ENCODE data around the gene AVP.
A peak's percentile ranks its signal among the peaks of the same experiment; 100 is the strongest.
"Not testable (repeated sequence)": the region's sequence is repeated elsewhere in the genome, so short reads cannot be mapped to it uniquely, and the experiment has no call there.

AVP gene

DNA sequence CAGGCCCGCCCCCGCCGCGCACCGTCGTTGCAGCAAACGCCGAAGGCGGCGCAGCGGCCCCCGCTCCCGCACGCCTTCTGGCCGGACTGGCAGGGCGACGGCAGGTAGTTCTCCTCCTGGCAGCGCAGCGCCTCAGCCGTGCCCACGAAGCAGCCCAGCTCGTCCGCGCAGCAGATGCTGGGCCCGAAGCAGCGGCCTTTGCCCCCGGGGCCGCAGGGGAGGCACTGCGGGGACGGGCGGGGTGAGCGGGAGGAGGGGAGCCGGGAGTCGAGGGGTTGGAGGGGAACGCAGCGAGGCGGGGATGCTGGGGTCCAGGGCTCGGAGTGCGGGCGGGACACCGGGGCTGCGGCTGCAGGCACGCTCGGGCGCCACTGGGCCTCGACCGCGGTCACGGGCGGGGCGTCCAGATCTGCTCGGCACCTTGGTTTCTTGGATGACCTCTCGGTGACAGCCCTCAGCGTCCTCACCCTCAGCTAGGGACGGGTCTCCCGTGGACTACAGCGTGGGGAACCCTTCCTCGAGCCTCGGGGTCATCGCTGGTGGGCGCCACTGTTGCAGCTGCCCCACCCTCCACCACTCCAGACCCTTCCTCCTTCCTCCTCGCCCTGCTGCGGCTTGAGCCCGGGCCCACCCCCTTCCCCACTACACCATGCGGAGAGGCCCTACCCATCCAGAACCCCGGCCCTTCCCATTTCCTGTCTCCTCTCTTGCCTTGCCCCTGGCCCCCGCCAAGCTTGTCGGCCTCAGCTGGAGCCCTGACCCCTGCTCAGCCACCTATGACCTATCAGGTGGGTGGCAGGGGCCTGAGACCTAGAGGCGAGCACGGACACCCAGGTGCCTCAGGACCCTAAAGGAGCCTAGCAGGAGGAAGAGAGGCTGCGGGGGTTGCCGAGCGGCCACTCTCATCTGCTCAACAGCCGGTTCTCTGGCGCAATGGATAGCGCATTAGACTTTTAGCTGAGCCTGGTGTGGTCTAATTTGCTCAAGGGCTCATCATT is 1.3 kb downstream of the AVP start:
- DNase-seq: no peak

DNA sequence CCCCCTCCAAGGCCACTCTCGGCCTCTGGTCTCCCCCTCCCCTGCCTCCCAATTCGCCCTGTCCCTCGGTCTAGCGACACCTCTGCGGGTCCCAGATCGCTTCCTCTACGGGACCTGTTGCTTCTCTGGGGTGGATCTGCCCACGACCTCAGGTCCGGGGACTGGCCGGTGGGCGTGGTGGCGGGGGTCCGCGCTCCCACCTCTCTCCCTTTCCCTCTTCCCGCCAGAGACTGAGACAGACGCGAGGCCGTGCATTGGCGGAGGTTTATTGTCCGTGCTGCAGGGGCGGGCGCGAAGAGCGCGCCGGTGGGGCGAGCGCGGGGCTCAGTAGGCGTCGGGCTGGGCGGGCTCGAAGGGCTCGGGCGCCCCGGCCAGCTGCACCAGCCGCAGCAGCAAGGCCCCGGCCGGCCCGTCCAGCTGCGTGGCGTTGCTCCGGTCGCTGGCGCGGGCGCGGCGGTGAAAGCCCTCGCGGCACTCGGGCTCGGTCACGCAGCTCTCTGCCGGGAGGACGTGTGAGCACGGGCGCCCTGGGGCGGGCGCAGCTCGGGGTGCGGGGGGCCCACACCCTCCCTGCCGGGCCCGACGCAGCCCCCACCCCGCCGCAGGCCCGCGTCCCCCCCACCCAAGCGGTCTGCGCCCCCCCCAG is 2.1 kb downstream of the AVP start:
- no peak for DNase-seq

DNA sequence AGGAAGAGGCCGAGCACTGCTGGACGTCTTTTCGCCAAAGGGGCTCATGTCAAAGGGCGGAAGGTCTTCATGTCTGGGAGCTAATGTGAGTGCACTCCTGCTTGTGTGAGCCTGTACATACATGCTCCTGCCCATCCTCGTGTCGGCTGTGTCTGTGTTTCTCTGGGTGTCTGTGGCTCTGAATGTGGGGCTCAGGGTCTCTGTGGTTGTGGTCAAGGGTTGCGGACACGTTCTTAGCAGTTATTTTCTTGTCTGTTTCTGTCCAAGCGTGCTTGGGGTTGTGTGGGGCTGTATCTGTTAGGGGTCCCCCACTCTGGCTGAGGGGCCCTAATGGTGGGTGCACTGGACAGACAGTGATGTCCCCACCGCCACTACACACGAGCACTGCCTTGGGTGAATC is 2.9 kb downstream of the AVP start:
- DNase-seq: no peak

DNA sequence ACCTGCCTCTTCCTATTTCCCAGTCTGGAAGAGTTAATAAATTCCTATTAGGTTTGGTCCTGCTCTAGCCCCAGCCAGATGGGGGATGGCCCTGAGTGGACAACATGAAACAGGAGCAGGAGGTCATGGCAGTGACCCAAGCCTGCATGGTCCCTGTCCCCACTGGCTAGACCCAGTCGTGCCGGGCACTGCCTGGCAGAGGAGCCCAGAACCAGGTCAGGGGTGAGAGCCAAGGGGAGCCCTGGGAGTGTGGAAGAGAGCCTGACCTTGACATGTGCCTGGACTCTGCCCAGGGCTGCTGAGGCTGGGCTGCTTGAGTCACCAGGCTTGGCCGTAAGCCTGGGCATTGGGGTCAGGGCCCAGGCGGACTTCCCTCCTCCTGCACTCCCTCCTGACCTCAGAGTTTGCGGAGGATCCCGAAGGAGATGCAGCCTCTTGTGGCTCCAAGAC is 3.6 kb downstream of the AVP start:
- DNase-seq: no peak

DNA sequence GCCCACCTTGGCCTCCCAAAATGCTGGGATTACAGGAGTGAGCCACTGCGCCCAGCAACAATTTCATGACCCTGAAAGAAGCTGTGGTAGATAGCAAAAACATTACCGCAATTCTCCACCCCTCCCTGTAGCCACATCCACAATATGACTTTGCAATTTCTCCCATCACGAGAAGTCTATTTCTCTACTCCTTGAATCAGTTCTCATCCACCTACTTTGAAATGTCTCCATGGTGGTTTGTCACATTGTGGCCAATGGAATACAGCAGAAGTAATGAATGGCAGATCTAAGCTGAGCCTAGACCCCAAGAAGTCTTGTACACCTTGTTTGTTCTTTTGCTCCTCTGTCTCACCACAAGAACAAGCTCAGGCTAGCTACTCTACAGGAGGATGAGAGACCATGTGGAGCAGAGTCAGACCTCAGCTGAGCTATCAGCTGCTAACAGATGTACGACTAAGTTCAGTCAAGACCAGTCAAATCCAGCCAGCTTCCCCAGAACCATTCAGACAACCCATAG is 6.8 kb downstream of the AVP start:
- no peak for DNase-seq

DNA sequence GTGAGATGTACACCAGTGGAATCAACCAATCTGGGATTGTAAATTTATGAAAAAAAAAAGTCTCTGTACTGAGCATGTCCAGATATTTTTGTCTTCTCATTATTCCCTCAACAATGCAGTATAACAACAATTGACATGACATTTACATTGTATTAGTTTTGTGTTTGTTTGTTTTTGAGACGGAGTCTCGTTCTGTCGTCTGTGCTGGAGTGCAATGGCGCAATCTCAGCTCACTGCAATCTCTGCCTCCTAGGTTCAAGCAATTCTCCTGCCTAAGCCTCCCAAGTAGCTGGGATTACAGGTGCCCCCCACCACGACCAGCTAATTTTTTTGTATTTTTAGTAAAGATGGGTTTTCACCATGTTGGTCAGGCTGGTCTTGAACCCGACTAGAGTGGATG is 9.2 kb downstream of the AVP start:
- DNase-seq: not testable (repeated sequence)

DNA sequence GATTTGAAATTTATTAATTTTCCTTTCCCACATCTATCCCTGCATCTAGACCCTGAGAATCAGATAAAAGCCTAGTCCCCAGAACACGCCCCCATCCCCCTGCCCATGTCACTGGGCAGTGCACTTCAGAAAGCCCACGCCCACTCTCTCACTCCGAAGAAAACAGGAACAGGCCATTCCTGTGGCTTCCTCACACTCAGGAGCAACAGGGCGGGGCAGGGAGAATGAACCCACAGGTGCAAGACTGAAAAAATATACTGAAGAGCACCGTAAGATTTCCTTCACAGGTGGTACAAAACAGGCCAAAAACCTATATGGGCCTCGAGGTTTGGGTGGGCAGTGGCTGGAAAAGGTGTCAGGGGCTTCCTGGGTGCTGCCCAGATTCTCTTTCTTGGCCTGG is 9.7 kb downstream of the AVP start:
- no peak for DNase-seq

DNA sequence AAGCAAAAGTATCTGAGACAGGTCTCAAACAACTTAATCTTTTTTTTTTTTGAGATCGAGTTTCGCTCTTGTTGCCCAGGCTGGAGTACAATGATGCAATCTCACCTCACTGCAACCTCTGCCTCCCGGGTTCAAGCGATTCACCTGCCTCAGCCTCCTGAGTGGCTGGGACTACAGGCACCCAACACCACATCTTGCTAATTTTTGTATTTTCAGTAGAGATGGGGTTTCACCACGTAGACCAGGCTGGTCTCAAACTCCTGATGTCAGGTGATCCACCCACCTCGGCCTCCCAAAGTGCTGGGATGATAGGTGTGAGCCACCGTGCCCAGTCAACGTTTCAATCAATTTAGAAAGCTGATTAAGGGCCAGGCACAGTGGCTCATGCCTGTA is 11.3 kb downstream of the AVP start:
- DNase-seq: not testable (repeated sequence)

DNA sequence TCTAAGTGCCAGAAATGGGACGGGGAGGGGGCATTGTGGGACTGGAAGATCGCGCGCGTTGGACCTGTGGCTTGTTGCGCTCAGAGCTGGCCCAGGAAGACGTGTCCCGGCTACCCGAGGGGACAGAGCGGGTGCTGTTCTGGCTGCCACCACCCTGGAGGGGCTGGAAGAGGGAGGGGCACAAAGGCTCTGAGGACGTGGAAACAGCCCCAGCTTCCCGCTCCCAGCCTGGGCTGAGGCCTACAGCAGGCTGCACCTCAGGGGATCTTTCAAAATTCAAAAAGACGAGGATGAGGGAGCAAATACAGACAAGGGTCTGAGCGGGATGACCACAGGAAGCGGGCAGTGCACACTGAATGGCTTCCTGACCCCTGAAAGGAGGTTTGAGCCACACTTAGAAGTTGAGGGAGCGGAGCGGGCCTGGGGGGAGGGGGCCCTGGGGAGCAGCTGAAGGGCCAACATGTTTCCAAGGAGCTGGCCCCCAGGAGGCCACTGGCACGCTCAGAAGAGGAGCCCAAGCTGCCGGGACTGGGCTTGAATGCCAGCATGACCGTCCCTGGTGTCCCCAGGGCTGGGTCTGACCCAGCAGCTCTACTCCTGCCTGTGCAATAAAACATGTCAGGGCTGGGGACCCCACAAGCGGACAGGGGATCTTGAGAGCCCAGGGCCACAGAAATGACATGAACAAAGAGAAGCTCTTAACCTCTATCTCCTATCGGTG is 11.8 kb downstream of the AVP start:
- DNase-seq: no peak

DNA sequence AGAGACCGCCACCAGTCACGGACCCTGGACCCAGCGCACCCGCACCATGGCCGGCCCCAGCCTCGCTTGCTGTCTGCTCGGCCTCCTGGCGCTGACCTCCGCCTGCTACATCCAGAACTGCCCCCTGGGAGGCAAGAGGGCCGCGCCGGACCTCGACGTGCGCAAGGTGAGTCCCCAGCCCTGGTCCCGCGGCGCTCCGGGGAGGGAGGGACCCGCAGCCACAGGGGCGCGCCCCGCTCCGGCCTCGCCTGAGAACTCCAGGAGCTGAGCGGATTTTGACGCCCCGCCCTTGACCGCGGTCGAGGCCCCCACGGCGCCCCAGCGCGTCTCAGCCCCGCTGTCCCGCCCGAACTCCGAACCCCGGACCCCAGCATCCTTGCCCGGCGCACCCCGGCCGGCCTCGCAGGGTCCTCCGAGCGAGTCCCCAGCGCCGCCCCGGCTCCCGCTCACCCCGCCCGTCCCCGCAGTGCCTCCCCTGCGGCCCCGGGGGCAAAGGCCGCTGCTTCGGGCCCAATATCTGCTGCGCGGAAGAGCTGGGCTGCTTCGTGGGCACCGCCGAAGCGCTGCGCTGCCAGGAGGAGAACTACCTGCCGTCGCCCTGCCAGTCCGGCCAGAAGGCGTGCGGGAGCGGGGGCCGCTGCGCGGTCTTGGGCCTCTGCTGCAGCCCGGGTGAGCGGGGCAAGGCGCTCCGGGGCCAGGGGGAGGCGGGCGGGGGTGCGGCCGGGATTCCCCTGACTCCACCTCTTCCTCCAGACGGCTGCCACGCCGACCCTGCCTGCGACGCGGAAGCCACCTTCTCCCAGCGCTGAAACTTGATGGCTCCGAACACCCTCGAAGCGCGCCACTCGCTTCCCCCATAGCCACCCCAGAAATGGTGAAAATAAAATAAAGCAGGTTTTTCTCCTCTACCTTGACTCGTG is 12.7 kb downstream of the AVP start, which contains the start of gene OXT:
Gene OXT, plus strand, starts transcription at position 11 of the 920 bp plus-strand sequence. Its CDS starts 36 bp downstream, at position 47.
- DNase-seq: peak; percentile 70 to 75

DNA sequence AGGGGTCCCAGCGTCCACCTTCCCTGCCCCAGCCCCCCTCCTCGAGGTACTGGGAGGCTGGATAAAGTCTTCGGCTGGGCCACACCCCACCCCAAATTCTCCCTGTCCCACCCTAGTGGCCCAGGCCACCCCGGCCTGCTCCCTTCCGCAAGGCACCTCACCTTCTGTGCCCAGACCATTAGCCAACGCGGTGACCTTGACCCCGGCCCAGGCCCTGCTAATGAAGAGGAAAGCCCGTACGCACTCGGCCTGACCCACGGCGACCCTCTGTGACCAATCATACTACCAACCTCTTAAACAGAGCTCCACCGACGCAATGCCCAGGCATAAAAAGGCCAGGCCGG is 13.3 kb downstream of the AVP start:
- DNase-seq: no peak

DNA sequence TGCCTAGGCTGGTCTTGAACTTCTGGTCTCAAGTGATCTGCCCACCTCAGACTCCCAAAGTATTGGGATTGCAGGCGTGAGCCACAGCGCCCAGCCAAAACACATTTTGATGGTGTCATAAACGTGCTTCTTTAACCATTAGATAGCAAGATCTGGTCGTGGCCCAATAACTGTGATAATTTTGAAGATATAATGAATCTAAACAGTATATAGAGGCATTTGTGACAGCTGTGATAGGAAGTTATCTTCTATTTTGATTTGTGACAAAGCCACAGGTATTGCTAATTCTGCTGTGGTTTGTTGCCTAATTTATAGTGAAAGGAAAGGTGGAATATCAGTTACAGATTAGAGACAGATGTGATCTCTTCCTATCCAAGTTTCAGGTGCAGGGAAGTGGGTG is 13.8 kb downstream of the AVP start:
- DNase-seq: no peak

DNA sequence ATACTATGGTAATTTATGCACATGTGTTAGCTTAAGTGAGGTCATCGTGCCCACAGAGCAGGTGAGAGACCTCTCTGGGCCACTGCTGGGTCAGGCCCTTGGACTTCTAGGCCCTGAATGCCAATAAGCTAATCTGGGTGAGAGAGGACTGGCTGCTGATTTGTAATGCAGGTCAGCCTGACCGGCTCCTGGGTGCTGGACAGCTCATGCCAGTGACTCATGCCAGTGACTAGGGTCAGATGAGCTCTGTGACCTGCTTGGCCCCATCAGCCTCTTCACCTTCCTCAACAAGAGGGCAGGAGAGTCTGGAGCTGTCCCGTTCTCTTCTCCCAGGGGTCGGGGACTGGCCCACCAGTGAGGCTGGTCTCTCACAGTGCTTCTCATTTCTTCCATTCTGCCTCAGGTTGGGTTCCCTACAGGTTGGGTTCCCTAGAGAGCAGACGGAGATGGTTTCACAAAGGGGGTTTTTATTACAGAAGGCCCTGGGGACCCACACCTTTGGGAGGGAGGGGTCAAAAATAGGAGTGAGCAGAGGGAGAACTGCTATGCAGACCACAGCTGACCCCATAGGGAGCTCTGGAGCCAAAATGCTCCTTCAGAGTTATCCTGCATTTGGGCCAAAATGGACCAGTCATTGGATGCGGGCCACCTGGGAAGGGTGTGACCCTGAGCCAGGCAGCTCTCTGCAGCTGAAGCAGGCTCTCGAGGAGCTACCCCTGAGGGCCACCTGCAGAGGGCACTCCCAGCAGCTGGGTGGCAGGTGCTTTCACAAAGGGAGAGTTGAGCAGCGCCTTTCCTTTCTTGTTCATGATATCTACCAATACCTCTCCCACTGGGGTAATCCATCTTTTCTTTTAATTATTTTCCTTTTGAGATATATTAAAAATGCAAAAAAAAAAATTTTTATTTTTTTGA is 15.3 kb downstream of the AVP start:
- no peak for DNase-seq

DNA sequence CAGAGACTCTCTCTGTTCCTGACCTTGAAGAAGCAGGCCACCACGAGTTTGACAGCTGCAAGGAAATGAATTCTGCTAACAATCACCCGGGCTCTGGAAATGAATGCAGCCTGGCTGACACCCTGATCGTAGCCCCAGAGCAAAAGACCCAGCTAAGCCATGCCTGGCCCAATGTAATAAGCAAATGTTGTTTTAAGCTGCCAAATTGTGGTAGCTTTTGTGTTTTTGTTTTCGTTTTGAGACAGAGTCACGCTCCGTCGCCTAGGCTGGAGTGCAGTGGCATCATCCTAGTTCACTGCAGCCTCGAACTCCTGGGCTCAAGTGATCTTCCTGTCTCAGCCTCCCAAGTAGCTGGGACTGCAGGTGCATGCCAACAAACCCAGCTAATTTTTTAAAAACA is 16.4 kb downstream of the AVP start:
- DNase-seq: no peak

DNA sequence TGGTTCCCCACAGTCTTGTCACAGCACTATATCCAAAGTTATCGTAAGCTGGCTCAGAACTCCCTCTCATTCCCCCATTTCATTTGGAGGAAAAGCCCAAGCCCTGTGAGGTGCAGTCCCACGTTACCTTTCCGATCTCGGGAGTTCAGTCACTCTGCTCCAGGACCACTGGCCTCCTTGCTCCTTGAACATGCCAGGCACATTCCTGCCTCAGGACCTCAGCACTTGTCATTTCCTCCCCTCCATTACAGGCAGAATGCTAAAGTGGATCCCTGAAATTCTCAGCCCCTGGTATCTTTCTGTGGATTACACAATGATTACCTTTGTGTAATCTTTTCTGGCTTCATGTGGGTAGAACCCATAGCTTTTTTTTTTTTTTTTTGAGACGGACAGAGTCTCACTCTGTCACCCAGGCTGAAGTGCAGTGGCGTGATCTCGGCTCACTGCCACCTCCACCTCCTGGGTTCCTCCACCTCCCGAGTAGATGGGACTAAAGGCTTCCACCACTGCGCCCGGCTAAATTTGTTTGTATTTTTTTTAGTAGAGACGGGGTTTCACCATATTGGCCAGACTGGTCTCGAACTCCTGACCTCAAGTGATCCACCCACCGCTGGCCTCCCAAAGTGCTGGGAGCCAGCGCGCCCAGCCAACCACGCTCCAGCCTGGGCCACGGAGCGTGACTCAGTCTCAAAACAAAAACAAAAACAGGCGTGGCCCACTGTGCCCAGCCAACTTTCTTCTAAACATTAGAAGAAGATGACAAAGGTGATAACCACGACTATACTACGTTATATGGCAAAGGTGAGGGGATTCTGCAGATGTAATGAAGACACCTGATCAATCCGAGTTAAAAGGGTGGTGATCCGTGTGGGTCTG is 17.1 kb downstream of the AVP start:
- DNase-seq: no peak

DNA sequence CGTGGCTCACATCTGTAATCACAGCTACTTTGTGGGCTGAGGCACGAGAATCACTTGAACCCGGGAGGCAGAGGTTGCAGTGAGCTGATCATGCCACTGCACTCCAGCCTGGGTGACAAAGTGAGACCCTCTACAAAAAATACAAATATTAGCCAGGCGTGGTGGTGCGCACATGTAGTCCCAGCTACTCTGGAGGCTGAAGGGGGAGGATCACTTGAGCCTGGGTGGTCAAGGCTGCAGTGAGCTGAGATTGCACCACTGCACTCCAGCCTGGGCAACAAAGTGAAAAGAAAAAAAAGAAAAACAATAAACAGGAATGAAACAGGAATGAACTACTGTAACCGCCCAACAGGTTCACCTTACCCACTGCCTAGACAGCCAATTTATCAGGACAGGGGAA is 20.4 kb downstream of the AVP start:
- DNase-seq: not testable (repeated sequence)

DNA sequence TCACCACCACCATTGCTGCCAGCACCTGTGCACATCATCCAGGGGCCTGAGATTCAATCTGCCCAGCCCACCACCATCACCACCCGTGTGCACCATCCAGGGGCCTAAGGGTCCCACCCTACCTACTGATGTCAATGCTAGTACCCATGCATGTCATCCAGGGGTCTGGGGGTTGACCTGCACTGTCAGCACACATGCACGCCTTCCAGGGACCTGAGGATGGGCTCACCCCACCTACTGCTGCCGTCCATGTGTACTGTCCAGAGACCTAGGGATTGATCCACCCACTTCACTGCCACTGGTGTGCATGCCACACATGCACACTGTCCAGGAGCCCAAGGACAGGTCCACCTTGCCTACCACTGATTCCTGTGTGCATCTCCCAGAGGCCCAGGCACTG is 25.0 kb downstream of the AVP start:
- no peak for DNase-seq

DNA sequence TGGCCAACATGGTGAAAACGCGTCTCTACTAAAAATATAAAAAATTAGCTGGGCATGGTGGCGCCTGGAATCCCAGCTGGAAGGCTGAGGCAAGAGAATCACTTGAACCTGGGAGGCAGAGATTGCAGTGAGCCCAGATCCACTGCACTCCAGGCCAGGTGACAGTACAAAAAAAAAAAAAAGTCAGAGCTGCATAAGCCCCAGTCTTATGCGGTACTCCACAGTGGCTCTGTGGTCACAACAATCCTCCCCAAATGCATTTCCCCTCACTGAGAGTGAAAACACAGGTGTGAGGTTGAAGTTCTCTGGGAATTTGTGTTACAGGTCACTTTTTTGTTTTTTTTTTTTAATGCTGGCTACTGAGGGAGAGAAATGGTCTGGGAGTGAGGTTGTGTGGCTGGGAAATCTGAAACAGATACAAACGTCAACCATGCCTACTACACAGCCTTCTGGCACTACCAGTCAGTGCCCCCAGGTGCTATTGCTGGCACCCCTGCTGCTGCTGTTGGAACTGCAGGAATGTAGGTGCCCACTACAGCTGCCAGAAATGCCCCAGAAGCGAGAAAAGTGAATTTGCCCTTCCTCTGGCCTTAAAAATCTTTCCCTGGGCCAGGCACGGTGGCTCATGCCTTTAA is 33.0 kb downstream of the AVP start:
- DNase-seq: no peak

All from activated CD4-positive, alpha-beta T cell treated with anti-CD3 and anti-CD28 coated beads, Interleukin-2, amount 50 U/mL, for 4 hours (primary cell).